ENCODE measurements around the gene USP3. TPM values are rescaled to one million over a fixed set of nuclear protein-coding genes. Genes with fewer than 3 reads are reported as not detected.

The USP3 gene
- total and polyA plus RNA-seq, 2 of the 4 experiments (the other 2 are of a cell fraction): 17.3 to 52.3 TPM

GRCh38 chr15:63538876-63539275 is 34.5 kb downstream of the USP3 start:
- H2AK9ac ChIP-seq (replicated peaks; ENCODE audit: low read depth, low read length, poor library complexity): no peak overlapping the region
- H3K56ac ChIP-seq (ENCODE audit: extremely low read depth, insufficient read depth, low read length): no peak overlapping the region
- no peak overlapping the region for H3K4ac ChIP-seq (ENCODE audit: low read depth, low read length)
- no peak overlapping the region for H2BK120ac ChIP-seq (ENCODE audit: low read depth, low read length)
- H3K9ac ChIP-seq (ENCODE audit: low read depth, low read length): no peak overlapping the region
- no peak overlapping the region for H3K18ac ChIP-seq (ENCODE audit: low read depth, low read length)
- H3K14ac ChIP-seq (replicated peaks; ENCODE audit: low read depth, low read length): no peak overlapping the region
- no peak overlapping the region for H3K4me2 ChIP-seq (ENCODE audit: low read depth, low read length)
- no CpG with 5 or more reads among the region's 3 CpGs for WGBS, 2 experiments (ENCODE audit: extremely low coverage in 2 of 2, insufficient read length in 1 of 2)
- in situ Hi-C loops (cut with MboI; ENCODE audit: low sequenced_read_pairs): no loop called here
- POLR2A ChIA-PET (ENCODE audit: unreplicated experiment): no interaction called here
- 0 out of 2 replicates have a peak, but pooled peaks cover 8% of the 10 kb centered on the region for H4K20me1 ChIP-seq (ENCODE audit: insufficient read depth, low read length)
- no peak overlapping the region for H2AK5ac ChIP-seq (ENCODE audit: low read depth, low read length)
- CTCF ChIA-PET: interaction anchor here (0.7 kb wide), 1 partner anchor 383 kb away, joined by 3 read pairs; no protein-coding TSS in a partner anchor
- H3K27me3 ChIP-seq (ENCODE audit: control insufficient read depth, insufficient read depth, low read length): no peaks in the 10 kb centered on the region
- peaks cover 21 to 36% of the 10 kb centered on the region in 2 experiments for H3K79me1 ChIP-seq (ENCODE audit: low read depth in 1 of 2, low read length in 2 of 2)
- no peak for TF ChIP-seq CHD1 (IDR thresholded peaks at IDR 0.05; ENCODE audit: low read depth, low read length)
- TF ChIP-seq MAFK (IDR thresholded peaks at IDR 0.05; ENCODE audit: low read depth, low read length): no peak
- TF ChIP-seq RFX5 (IDR thresholded peaks at IDR 0.05; ENCODE audit: low read depth, low read length): no peak
- TF ChIP-seq NFE2L2 (IDR thresholded peaks at IDR 0.05; ENCODE audit: low read depth, low read length): no peak
- TF ChIP-seq MAZ (IDR thresholded peaks at IDR 0.05; ENCODE audit: borderline replicate concordance, low read depth, low read length): no peak
- no peak for TF ChIP-seq BHLHE40 (IDR thresholded peaks at IDR 0.05; ENCODE audit: low read depth, low read length)
- no peaks in the 10 kb centered on the region for H3K9me3 ChIP-seq (ENCODE audit: control insufficient read depth, insufficient read depth, low read length)
- peaks cover 2% of the 10 kb centered on the region for H3K36me3 ChIP-seq (ENCODE audit: control insufficient read depth, insufficient read depth, low read length)
- no peak overlapping the region for H2AFZ ChIP-seq (replicated peaks; ENCODE audit: low read length, poor library complexity)
- H3K27ac ChIP-seq (ENCODE audit: insufficient read depth, low read length): no peak overlapping the region
- intact Hi-C loops (cut with micrococcal nuclease): no loop called here
- H2BK5ac ChIP-seq (ENCODE audit: low read depth, low read length, poor library complexity, severe bottlenecking): no peak overlapping the region
- H3K9me1 ChIP-seq (ENCODE audit: insufficient read depth, low read length): peaks cover 8% of the 10 kb centered on the region
- DNase-seq (no peak), ATAC-seq (ENCODE audit: low read depth) (no peak)
- no peak overlapping the region for H4K8ac ChIP-seq (ENCODE audit: low read depth in 2 of 2, low read length in 2 of 2)
- no peak overlapping the region for H2BK15ac ChIP-seq (ENCODE audit: low read depth, low read length)
- peaks cover 4% of the 10 kb centered on the region for H3K4me1 ChIP-seq (ENCODE audit: control insufficient read depth, insufficient read depth, low read length)
- no peak overlapping the region for H4K5ac ChIP-seq (ENCODE audit: low read depth, low read length)
- no peak overlapping the region for H4K91ac ChIP-seq (ENCODE audit: insufficient read depth, low read depth, low read length)
- no peak overlapping the region for H3K4me3 ChIP-seq (ENCODE audit: insufficient read depth, low read depth, low read length)
- no peak overlapping the region for H2BK20ac ChIP-seq (ENCODE audit: low read depth, low read length)
- dilution Hi-C loops (cut with HindIII; ENCODE audit: low sequenced_read_pairs, unreplicated experiment): no loop called here
- no peak overlapping the region for H3K23ac ChIP-seq (ENCODE audit: low read depth, low read length)
- no TSS peak for BruUV-seq (replicated peaks)
